Calu3 (cell line): ENCODE data around the gene DLGAP4. TPM values are rescaled to one million over a fixed set of nuclear protein-coding genes. Genes with fewer than 3 reads are reported as not detected.
A peak's percentile ranks its signal among the peaks of the same experiment; 100 is the strongest.

Source experiments
- BruUV-seq: library from RNA; stranded (reverse); fragments of 400-500 nt; replicated peaks from 2 replicates; lab custom pipeline; 2021; lab: Mats Ljungman, UMichigan
- CTCF ChIA-PET: fragments of 300-600 bp; sonication (Branson Sonifier 250); formaldehyde crosslinking; loops from one replicate; lab custom pipeline; 2022; ENCODE audit warnings: antibody characterized with exemption; lab: Charles Lee
- DNase-seq: peaks from one replicate; pipeline ENCODE4 v3.0.0; 2022
- H3K27ac Mint-ChIP-seq: one replicate; pipeline ENCODE4 v1.8.0; 2022; ENCODE audit warnings: mixed read lengths; ENCODE audit not compliant: unreplicated experiment
- H3K27me3 Mint-ChIP-seq: one replicate; pipeline ENCODE4 v1.8.0; 2022; ENCODE audit warnings: mixed read lengths; ENCODE audit not compliant: unreplicated experiment
- H3K36me3 Mint-ChIP-seq: one replicate; pipeline ENCODE4 v1.8.0; 2022; ENCODE audit warnings: mild to moderate bottlenecking, moderate library complexity, mixed read lengths; ENCODE audit not compliant: insufficient read depth, unreplicated experiment
- H3K4me1 Mint-ChIP-seq: one replicate; pipeline ENCODE4 v1.8.0; 2022; ENCODE audit warnings: mild to moderate bottlenecking, low read depth, mixed read lengths; ENCODE audit not compliant: unreplicated experiment
- H3K4me3 Mint-ChIP-seq: one replicate; pipeline ENCODE4 v1.8.0; 2022; ENCODE audit warnings: mild to moderate bottlenecking, low read depth, moderate library complexity, mixed read lengths; ENCODE audit not compliant: unreplicated experiment
- H3K9me3 Mint-ChIP-seq: one replicate; pipeline ENCODE4 v1.8.0; 2022; ENCODE audit warnings: low read depth, mixed read lengths; ENCODE audit not compliant: unreplicated experiment
- intact Hi-C: fragments of 100-400 bp; cut with micrococcal nuclease; formaldehyde crosslinking; loops from one replicate; pipeline ENCODE4 v1.10.0; 2022; ENCODE audit not compliant: unreplicated experiment
- total RNA-seq: library from RNA; stranded (reverse); gene quantifications from 2 replicates; pipeline ENCODE4 v1.2.3, GENCODE V29; 2022
- TF ChIP-seq, protein P1 (sequence below): fragments of 200-600 bp; IDR thresholded peaks from one replicate; pipeline ENCODE4 v1.8.0; 2022; ENCODE audit warnings: antibody characterized with exemption; ENCODE audit not compliant: unreplicated experiment

DLGAP4 gene
- total RNA-seq, 1 experiment from 2014 or later, result 66.4 TPM

DNA sequence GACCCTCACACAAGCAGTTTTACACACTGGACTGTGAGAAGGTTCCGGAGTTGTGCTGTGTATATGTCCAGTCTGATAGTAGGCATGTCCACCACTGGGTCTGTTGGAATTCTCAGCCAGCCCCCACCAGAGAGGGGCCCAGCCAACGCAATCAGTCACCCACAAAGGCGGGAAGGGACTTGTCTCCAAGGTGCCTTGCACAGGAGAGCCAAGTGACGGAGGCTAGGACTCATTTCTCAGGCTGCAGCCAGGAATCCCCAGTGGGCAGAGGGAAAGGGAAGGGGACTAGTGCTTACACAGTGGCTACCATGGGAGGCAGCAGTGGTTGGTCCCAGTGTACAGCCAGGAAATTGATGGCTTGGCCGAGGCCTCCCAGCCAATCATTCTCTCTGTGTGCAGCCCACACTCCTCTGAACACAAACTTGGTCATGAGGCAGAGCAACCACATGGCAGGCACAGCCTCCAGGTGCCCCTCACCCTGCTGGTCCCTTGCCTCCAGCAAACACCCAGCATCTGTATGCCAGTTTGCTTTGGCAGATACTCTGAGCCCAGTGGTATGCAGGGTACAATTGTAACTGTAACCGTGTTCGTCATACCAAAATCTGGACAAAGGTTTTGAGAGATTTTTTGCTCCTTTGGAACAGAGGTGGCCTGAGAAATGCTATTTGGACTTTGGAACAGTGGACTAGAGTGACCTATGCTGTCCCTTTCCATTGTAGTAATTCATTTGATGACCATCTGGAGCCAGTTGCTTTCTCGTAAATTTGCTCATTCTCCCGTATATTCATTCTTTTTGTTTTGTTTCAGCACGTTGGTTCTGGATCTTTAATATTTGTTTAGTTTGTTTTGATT lies 162.2 kb downstream of the DLGAP4 start:
- intact Hi-C loops, result no loop called here
- H3K4me1 Mint-ChIP-seq, result peaks cover 78% of the 10 kb centered on the region
- H3K27me3 Mint-ChIP-seq, result no peaks in the 10 kb centered on the region
- CTCF ChIA-PET, result interaction anchor here (1.0 kb wide), 1 partner anchor 16 kb away, joined by 6 read pairs; no protein-coding TSS in a partner anchor
- no peak overlapping the region for H3K4me3 Mint-ChIP-seq
- TF ChIP-seq, protein P1, sequence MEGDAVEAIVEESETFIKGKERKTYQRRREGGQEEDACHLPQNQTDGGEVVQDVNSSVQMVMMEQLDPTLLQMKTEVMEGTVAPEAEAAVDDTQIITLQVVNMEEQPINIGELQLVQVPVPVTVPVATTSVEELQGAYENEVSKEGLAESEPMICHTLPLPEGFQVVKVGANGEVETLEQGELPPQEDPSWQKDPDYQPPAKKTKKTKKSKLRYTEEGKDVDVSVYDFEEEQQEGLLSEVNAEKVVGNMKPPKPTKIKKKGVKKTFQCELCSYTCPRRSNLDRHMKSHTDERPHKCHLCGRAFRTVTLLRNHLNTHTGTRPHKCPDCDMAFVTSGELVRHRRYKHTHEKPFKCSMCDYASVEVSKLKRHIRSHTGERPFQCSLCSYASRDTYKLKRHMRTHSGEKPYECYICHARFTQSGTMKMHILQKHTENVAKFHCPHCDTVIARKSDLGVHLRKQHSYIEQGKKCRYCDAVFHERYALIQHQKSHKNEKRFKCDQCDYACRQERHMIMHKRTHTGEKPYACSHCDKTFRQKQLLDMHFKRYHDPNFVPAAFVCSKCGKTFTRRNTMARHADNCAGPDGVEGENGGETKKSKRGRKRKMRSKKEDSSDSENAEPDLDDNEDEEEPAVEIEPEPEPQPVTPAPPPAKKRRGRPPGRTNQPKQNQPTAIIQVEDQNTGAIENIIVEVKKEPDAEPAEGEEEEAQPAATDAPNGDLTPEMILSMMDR, result no peak
- DNase-seq, result no peak
- peaks cover 7% of the 10 kb centered on the region for H3K36me3 Mint-ChIP-seq
- no TSS peak for BruUV-seq
- H3K9me3 Mint-ChIP-seq, result no peaks in the 10 kb centered on the region
- no peak overlapping the region for H3K27ac Mint-ChIP-seq

DNA sequence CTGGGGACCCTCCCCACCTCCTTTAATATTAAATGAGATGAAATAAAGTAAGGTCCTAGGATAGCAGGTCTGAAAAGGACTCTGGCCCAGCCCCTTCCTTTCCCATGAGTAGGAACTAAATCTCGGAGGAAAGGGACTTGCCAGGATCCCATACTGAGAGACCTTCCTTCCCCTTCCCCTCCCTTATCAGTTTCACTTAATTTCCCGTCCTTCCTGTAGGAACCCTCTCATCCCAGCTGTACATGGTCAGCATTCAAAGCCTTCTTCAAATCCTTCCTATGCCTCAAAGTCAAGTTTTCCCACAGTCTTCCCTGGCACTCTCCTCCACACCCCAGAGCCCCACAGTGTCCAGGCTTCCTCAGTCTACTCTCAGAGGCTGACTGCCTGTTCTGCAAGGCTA lies 163.8 kb downstream of the DLGAP4 start:
- peaks cover 14% of the 10 kb centered on the region for H3K36me3 Mint-ChIP-seq
- CTCF ChIA-PET, result no interaction called here
- DNase-seq, result no peak
- TF ChIP-seq, protein P1, result no peak
- H3K27ac Mint-ChIP-seq, result no peak overlapping the region
- no peaks in the 10 kb centered on the region for H3K9me3 Mint-ChIP-seq
- H3K4me3 Mint-ChIP-seq, result no peak overlapping the region
- no TSS peak for BruUV-seq
- H3K27me3 Mint-ChIP-seq, result no peaks in the 10 kb centered on the region
- peaks cover 89% of the 10 kb centered on the region for H3K4me1 Mint-ChIP-seq
- intact Hi-C loops, result no loop called here

DNA sequence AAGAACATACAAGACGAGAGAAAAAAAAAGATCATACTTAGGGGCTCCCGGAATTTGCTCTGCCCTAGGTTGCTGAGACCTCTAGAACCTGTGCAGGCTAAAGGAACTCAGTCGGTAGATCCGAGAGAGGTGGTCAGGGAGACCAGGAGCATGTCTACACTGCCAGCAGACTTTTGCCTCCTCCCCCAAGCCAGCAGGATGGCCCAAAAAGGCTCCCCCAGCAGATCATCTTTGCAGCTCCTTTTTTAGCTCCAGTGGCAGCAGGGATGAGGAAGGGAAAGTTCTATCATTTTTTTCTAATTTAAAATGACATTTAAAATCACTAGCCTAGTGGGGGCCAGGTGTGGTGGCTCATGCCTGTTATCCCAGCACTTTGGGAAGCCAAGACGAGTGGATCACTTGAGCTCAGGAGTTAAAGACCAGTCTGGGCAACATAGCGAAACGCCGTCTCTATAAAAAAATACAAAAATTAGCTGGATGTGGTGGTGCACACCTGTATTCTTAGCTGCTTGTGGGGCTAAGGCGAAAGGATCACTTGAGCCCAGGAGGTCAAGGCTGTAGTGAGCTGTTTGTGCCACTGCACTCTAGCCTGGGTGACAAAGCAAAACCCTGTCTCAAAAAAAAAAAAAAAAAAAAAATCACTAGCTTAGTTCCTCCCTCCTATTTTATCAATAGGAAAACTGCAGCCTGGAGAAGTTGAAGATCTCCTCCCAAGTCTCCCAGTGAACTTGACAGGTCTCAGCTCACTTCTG lies 165.9 kb downstream of the DLGAP4 start:
- no peak for DNase-seq
- TF ChIP-seq, protein P1, result no peak
- no peaks in the 10 kb centered on the region for H3K9me3 Mint-ChIP-seq
- H3K27me3 Mint-ChIP-seq, result no peaks in the 10 kb centered on the region
- intact Hi-C loops, result no loop called here
- no TSS peak for BruUV-seq
- H3K27ac Mint-ChIP-seq, result peak overlapping the region; percentile 34
- H3K4me3 Mint-ChIP-seq, result peak overlapping the region; percentile 36
- H3K4me1 Mint-ChIP-seq, result peaks cover 71% of the 10 kb centered on the region
- H3K36me3 Mint-ChIP-seq, result peaks cover 11% of the 10 kb centered on the region
- CTCF ChIA-PET, result interaction anchor here (0.7 to 1.0 kb wide), 4 partner anchors 21 to 638 kb away, joined by 3 to 6 read pairs (median 4); no protein-coding TSS in a partner anchor

DNA sequence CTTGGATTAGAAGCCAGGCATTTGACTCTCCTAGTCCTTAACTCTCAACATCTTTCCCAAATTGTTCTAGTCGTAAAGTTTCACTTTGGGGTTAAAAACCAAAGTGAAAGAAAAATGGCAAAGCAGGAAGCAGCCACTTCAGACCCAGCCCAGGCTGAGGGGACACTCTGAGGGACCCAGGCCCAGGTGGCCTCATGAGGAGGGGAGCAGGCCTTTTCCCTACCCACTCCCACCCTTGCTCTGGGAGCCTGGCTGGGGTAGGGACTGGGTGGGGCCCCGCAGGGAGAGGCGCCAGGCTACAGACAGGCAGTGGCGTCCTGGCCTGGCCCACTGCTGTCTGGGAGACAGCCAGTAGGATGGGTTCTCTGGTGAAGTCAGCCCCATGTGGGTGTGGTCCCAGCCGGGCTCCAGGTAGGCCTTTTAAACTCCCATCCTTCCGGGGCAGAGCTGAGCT lies 166.5 kb downstream of the DLGAP4 start:
- TF ChIP-seq, protein P1, result no peak
- DNase-seq, result peak; percentile 75
- H3K9me3 Mint-ChIP-seq, result no peaks in the 10 kb centered on the region
- H3K4me3 Mint-ChIP-seq, result peak overlapping the region; percentile 36
- H3K36me3 Mint-ChIP-seq, result peaks cover 11% of the 10 kb centered on the region
- peak overlapping the region; percentile 34 for H3K27ac Mint-ChIP-seq
- H3K27me3 Mint-ChIP-seq, result no peaks in the 10 kb centered on the region
- CTCF ChIA-PET, result interaction anchor here (0.6 to 1.0 kb wide), 3 partner anchors 21 to 199 kb away, joined by 3 to 6 read pairs (median 4); partner anchors contain the start of gene RAB5IF
- H3K4me1 Mint-ChIP-seq, result peaks cover 65% of the 10 kb centered on the region
- BruUV-seq, result no TSS peak
- intact Hi-C loops, result no loop called here
